NCI-H460 (cell line): ENCODE results near the gene FLNB. TPM values are rescaled to one million over a fixed set of nuclear protein-coding genes. Genes with fewer than 3 reads are reported as not detected.

Experiments used
- DNase-seq: peaks from one replicate; pipeline ENCODE4 v3.0.0-alpha.2; 2016; ENCODE audit warnings: low read depth; ENCODE audit errors: extremely low read depth
- total RNA-seq: library from RNA; depleted of rRNA; stranded (reverse); fragments of >200 nt; shearing (Covaris generic); gene quantifications from 2 replicates; pipeline ENCODE4 v1.2.3, GENCODE V29; 2014

Gene FLNB
- total RNA-seq, 1 experiment from 2014 or later = 497 TPM

DNA sequence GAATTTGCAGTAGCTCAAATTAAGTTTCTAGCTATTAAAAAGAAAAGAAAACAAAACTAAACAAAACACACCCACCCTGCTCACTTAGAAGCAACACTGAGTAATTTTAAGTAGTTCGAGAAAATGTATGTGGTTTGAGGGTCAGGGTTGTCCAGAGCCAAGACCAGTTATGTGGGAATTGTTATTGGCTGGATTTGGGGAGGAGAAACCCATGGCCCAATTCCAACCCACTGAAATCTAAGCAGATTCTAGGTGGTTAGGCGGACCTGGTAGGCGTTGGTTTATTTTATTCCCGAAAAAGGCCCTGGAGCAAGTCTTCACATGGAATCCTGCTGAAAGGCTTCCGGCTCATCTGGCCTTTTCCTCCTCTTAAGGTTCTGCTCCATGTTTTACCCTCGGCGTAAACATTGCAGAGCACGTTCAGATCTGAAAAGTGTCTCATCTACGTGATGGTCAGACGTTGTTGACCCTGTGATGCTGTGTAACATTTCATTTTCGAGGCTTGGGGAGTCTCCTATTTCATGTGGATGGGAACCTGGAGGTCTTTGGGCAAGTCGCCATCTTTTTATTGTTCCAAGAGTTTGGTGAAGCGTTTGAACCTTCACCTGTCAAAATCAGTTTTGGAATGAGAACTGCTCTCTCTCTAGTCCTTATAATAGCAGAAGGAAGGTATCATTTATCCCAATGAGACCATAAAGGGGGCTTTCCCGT is 64.0 kb downstream of the FLNB start:
- no peak for DNase-seq

DNA sequence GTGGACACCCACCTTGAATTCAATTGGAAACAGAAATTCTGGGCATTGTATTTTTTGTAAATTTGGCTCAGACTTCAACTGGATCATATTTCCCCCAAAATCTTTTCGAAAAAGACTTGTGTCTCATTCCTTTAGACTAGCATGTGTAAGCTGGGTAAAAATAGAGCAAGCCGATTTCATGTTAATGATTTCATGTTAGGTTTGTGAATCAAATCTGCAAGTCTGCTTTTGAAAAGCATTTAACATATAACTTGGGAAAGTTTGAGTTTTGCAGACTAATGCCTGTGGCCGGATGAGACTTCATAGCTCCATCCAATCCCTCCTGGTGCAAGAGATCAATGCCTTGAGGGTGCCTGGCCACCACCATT is 64.5 kb downstream of the FLNB start:
- no peak for DNase-seq

DNA sequence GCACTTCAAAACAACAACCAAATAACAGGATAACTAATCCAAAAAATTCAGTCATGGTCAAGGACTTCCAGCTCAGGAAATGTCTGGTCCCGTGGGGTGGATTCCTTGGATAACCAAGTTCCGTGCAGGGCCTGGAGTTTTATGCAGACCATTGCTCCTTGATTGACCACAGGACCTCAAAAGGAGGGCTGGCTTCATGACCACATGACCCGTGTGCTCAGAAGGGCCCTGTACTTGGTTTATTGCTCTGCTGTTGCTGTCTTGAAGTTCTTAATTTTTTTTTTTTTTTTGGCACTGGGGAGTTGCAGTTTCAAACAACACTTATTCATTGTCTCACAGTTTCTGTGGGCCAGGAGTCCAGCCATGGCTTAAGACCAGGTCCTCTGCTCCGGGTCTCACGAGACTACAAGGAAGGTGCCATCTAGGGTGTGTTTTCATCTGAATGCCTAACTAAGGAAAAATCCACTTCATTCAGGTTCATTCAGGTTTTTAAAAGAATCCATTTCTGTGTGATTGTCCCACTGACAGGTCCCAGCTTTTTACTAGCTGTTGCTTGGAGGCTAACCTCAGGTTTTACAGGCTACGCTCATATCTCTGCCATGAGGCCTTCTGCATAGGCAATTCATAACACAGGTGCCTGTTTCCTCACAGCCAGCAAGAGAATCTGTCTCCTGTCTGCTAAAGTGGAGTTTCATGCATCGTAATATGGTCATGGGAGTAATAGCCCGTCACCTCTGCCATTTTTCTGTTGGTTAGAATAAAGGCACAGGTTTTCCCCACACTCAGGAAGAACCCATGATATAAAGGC is 65.3 kb downstream of the FLNB start:
- no peak for DNase-seq

DNA sequence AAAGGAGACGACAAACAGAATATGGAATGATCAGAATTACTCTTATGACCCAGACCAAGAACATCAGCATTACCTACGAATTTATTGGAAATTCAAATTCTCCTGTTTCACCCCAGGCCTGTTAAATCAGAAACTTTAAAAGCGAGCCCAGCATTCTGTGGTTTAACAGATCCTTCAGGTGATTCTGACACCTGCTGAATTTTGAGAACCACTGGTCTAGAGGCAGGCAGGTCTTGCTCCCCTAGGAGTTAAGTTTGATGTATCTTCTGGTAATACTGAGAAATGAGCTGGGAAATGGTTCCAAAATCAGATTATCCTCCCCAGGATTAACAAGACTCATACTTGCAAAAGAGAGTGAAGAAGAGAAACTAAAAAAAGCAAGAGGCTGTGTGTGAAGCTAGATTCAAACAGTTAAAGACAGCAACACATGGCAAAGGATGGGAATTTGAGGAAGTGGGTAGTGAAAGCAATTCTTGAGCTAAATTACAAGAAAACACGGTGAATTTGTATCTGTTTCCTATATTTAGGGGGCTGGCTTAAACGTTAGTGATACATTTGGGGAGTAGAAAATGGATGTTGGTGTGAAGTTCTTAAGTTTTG is 66.0 kb downstream of the FLNB start:
- no peak for DNase-seq

DNA sequence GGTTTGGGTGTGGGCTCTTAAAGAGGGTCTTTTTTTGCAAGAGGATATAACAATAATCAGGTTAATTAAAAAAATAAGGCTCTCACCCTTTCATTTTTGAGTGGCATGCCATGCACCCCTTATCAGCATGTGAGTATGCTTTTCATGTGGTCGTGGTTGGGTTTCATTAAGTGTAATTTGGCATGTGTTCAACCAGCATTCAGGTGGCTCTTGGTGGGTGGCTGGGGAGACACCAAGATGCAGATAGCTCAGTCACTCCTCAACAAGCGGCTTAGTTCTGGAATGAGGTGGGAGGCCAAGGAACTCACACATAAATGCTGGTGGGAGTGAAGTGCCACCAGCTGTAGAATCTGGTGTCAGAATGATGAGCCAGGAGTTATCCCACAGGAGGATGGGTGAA is 66.8 kb downstream of the FLNB start:
- no peak for DNase-seq

DNA sequence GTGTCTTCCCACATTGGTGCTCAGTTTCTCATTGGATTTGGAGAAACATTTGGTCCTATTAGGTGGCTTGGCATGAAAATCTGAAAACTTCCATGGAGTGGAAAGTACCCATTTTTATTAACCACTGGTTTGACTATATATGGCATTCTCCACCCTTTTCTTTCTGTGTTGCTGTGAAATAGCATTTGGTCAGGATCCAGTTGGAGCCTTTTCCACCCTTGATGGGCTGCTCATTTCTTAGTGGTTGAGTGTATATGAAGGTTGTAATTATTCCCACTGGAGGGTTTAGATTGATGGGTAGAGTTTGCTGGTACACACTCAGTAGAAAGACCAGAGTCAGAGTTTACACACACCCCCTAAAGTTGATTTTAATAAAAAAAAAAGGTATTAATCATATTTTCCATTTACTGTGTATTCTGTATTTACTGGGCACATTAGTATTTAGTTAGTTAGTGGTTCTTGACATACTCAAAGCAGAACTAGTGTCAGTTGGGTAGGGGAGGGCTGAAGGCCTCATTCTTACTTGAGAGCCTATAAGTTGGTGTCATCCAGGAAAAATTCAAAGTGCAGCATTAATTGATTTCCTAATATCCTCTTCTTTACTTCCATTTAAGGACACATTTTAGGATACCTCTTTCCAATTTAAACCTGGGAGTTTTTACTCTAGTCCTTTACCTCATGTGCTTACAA is 69.5 kb downstream of the FLNB start:
- no peak for DNase-seq

DNA sequence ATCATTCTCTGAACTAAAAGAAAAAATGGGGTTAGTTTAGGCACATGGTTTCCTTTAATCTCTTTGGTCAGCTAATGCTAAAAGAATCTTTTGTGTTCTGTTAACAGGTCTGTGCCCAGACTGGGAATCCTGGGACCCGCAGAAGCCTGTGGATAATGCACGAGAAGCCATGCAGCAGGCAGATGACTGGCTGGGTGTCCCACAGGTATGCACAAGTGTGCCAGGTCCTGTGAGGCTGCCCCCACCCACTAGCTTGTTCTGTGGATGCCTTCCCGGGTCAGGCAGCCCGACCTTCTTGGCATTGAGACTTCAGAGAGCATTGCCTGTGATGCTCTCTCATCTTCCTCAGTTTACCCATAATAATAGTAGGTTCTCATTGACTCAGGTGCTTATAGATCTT is 70.4 kb downstream of the FLNB start:
- DNase-seq = no peak

DNA sequence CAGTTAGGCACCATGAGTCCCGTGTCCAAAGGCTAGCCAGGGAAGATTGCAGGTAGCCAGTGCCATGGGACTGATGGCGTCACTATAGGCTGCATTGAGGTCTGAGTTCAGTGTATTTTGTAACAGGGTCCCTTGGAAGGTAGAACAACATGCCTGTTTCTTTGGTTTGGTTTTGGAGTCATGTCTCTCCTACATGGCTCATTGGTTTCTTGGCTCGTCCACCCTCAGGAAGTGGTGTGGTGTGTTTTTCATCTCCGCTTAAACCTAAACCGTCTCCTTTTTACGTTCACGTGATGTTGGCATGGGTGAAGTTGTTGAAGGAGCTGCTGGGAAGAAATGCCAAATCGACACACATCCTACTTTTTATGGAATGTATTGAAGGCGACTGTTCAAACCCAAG is 71.6 kb downstream of the FLNB start:
- DNase-seq = no peak

DNA sequence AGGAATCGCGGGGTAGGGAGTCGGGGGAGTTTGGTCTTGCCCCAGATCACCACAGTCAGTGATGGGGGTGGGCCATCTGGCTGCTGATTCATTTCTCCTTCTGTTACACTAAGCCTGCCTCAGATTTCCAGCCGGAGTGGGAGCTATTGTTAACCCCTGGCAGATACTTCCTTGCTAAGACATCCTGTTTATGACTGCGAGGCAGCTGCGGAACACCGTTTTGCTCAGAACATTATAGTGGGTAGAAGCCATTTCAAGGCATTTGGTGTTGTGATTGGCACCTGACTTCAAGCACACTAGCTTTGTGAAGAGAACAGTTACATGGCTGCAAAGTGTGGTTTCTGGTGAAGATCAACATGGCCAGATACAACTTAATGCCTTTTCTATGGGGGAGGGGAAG is 73.8 kb downstream of the FLNB start:
- no peak for DNase-seq

DNA sequence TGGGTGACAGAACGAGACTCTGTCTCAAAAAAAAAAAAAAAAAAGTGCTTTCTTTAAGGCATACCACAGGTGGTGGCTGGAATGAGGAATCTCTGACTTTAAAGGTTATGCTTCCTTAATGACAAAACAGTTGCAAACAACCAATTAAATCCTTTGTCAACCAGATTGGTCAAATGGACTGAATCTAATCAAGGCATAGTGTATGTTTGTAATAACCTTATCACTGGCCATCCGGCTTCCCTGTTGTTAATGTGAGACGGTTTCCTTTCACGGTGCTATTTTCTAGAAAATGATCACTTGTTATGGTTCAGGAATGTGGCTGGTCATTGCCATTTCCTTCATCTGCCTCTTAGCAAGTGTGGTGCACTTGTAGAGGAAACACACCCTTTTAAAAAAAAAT is 75.9 kb downstream of the FLNB start:
- no peak for DNase-seq

DNA sequence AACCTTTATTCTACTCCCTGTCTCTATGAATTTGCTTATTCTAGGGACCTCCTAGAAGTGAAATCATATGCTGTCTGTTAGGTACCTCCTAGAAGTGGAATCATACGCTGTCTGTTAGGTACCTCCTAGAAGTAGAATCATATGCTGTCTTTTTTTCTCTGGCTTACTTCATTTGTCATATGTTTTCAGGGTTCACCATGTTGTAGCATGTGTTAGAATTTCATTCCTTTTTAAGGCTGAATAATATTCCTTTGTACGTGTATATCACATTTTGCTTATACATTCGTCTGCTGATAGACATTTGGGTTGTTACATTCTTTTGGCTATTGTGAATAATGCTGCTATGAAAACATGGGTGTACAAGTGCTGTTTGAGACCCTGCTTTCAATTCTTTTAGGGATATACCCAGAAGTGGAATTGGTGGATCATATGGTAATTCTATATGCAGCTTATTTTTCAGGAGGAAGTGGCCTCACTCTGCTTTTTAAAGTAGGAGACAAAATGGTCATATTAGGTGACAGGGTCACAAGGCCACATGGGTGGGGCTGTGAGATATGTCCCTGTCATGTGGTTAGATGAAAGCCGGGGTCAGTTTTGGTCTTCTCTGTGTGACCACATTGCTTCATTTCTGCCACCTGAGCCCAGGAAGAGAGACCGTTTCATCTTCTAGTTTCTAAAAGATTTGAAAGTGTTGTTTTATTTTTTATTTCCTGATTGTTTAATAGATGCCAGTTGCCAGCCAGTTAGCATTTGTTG is 76.7 kb downstream of the FLNB start:
- DNase-seq = no peak

DNA sequence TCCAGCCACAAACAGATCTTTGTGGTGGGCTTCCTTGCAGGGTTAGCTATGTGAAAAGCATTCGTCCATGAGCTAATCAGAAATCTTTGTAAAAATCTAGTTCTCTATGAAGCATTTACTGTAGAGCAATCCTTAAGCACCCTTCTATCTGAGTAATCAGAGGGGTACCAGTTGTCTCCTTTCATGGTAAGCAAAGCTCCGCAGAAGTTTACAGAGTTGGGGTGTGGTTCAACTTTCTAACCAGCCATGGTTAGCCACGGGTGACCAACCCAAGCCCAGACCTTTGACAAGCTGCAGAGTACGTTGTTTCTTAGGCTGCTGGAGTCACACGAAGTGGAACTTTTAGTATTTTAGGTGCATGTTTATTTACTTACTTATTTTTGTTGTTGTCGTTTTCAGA is 77.4 kb downstream of the FLNB start:
- DNase-seq = no peak

DNA sequence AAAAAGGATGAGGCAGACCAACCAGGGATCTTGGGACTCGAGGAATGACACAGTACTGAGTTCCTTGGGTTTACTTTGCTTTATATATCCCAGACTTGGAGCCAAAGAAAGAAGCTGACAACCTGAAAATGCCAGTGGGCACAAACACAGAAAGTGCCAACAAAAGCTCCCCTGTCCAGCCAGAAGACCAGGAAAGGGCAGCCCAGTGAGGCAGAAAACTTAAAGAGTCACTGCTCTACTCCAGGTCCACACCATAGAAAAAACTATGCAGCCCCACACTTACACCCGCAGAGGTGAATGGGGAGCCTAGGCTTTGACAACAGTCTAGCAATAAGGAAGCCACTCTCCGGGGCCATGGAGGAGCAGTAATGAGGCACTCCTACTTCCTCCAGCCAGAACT is 80.3 kb downstream of the FLNB start:
- no peak for DNase-seq

DNA sequence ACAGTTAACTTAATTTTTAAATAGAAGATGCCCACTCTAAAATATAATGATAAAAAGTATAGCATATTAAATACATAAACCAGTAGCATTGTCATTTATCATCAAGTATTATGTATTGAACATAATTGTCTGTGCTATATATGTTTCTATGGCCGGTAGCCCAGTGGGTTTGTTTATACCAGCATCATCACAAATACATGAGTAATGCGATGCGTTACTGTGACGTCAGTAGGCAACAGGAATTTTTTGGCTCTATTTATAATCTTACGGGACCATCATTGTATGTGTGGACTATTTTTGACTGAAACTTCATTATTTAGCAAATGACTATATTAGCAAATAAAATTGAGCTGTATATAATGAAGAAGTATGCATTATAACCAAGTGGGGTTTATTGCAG is 82.1 kb downstream of the FLNB start:
- DNase-seq = peak; percentile 12

DNA sequence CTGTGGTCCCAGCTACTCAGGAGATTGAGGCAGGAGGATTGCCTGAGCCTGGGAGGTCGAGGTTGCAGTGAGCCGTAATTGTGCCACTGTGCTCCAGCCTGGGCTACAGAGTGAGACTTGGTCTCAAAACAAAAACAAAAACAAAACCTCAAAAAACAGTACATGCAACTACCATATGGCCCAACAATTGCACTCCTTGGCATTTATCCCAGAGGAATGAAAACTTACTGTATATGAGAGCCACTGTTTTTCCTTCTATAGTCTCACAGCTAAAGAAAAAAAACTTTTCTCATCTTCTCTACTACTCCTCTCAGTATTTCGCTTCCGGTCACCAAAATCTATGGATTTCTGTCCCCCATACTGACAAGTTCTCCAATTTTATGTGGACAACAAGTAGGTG is 84.3 kb downstream of the FLNB start:
- no peak for DNase-seq

DNA sequence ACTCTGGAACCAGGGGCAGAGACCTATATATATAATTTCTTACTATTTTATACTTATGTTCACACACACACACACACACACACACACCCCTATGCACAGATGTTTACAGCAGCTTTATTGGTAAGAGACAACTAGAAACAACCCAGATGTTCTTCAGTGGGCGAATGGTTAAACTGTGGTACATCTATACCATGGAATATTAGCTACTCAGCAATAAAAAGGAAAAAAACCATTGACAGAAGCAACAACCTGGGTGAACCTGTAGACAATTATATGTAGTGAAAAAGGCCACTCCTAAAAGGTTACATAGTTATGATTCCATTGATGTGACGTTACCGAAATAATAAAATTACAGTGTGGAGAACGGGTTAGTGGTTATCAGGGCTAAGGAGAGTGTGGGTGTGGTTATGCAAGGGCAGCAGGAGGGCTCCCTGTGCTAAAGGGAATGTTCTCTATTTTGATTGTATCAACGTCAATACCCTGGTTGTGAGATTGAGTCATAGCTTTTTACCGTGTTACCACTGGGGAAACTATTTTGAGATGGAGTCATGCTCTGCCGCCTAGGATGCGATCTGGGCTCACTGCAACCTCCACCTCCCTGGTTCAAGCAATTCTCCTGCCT is 85.5 kb downstream of the FLNB start:
- DNase-seq = peak; percentile 56

DNA sequence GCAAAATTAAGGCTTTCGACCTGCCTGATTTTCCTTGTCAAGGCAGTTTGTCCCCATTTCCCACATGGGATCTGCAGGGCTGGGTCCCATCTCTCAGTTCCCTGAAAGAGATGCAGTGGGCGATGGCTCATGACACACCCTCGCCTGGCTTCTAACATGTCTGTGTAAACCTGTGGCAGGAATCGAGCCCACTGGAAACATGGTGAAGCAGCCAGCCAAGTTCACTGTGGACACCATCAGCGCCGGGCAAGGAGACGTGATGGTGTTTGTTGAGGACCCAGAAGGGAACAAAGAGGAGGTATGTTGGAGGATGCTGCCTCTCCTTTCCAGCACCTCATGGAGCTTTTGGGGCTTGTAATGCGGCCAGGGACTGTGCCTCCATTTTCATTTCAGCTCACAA is 86.4 kb downstream of the FLNB start:
- no peak for DNase-seq

DNA sequence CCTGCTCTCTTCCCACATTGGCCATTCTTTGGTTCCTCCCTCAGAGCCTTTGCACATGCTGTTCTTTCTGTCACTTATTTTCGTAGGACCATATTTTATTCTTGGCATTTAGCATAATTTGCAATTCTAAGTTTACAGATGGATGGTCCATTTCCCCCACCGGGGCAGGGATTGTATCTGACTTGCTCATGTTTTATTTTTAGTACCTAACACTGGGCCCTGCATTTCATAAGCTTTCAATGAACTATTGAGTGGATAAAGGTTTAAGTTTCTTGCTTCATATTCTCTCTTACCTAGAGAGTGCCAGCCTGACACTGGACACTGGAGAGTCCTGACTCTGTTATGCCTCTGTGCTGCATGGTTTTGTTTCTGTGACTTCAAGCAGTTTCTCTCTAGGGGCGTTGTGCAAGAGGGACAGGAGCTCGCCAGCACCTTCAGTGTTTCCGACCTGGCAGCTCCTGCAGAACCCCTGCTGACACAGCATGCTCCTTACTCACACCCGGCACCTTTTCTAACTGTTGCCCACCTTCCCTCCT is 87.4 kb downstream of the FLNB start:
- DNase-seq = no peak

DNA sequence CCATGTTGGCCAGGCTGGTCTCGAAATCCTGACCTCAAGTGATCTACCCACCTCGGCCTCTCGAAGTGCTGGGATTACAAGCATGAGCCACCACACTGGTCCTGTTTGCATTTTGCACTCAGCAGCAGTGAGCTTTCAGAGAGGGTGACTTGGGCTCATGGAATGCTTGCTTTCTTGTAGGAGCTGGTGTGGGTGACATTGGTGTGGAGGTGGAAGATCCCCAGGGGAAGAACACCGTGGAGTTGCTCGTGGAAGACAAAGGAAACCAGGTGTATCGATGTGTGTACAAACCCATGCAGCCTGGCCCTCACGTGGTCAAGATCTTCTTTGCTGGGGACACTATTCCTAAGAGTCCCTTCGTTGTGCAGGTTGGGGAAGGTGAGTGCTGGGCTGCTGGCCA is 90.3 kb downstream of the FLNB start:
- no peak for DNase-seq

DNA sequence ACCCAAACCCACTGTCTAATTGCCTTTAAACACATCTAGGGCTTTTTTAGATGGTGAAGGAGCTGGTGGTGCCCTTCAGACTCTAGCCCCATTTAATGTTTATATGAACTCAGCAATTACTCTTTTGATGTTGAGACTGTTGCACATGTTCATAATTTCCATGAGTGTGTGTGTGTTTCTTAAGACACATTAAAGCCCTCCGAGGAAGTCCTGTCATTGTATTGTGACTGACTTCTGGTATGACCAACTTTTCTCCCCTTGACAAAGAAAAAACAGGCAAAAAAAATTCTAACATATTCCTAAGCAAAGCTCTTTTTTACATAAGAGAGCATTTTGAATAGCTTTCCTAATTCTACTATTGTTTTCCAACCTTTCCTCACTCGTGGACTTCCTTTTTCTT is 91.6 kb downstream of the FLNB start:
- DNase-seq = no peak
